ENCODE results near the gene IGFL2.
"Not testable (repeated sequence)": the region's sequence is repeated elsewhere in the genome, so short reads cannot be mapped to it uniquely, and the experiment has no call there.

Gene IGFL2

DNA sequence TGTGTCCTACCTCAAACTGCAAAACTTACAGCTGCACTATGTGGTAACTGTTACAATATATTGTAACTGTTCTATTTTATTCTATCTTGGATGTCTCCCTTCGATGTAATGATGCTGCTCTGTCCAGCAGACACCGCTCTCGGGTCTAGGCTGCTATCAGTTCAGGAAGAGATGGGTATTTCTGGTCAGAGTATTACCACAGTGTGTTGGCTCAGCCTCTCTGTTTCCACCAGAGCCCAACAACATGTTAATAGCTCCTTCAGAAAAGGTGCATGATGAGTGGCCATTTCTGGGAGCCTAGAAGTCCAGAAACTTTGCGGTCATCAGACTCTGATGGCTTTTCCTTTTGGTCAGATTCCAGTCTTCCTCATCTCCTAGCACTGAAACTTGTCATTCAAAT lies 45.6 kb downstream of the IGFL2 start:
- H3K27ac Mint-ChIP-seq = no peak overlapping the region
- H3K27me3 Mint-ChIP-seq (ENCODE audit: low read depth) = peaks cover 65% of the 10 kb centered on the region
- TF ChIP-seq, protein P1, sequence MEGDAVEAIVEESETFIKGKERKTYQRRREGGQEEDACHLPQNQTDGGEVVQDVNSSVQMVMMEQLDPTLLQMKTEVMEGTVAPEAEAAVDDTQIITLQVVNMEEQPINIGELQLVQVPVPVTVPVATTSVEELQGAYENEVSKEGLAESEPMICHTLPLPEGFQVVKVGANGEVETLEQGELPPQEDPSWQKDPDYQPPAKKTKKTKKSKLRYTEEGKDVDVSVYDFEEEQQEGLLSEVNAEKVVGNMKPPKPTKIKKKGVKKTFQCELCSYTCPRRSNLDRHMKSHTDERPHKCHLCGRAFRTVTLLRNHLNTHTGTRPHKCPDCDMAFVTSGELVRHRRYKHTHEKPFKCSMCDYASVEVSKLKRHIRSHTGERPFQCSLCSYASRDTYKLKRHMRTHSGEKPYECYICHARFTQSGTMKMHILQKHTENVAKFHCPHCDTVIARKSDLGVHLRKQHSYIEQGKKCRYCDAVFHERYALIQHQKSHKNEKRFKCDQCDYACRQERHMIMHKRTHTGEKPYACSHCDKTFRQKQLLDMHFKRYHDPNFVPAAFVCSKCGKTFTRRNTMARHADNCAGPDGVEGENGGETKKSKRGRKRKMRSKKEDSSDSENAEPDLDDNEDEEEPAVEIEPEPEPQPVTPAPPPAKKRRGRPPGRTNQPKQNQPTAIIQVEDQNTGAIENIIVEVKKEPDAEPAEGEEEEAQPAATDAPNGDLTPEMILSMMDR (IDR thresholded peaks at IDR 0.05; ENCODE audit: unreplicated experiment in 3 of 3) = no peak
- H3K4me3 Mint-ChIP-seq = no peak overlapping the region
- H3K36me3 Mint-ChIP-seq (ENCODE audit: low read depth) = no peaks in the 10 kb centered on the region
- H3K9me3 Mint-ChIP-seq = no peaks in the 10 kb centered on the region
- H3K4me1 Mint-ChIP-seq = no peaks in the 10 kb centered on the region

DNA sequence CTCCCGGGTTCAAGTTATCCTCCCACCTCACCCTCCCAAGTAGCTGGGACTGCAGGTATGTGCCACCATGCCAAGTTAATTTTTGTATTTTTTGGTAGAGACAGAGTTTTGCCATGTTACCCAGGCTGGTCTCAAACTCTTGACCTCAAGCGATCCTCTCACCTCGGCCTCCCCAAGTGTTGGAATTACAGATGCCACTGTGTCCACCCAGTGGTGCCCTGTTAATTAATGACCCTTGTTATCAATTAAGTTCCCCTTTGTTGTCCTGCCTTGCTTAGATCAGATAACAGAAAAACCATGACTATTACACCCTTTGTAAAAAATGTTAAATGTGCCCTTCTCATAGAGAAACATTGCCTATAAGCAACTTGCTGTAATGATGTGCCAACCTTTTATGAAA lies 47.1 kb downstream of the IGFL2 start:
- Mint-ChIP-seq H3K36me3 (ENCODE audit: low read depth) (no peaks in the 10 kb centered on the region), H3K27me3 (ENCODE audit: low read depth) (peaks cover 64% of the 10 kb centered on the region), H3K9me3 (no peaks in the 10 kb centered on the region), H3K4me1 (no peaks in the 10 kb centered on the region), H3K4me3 (no peak overlapping the region), H3K27ac (no peak overlapping the region)
- TF ChIP-seq, protein P1 (IDR thresholded peaks at IDR 0.05; ENCODE audit: unreplicated experiment in 3 of 3) = no peak

DNA sequence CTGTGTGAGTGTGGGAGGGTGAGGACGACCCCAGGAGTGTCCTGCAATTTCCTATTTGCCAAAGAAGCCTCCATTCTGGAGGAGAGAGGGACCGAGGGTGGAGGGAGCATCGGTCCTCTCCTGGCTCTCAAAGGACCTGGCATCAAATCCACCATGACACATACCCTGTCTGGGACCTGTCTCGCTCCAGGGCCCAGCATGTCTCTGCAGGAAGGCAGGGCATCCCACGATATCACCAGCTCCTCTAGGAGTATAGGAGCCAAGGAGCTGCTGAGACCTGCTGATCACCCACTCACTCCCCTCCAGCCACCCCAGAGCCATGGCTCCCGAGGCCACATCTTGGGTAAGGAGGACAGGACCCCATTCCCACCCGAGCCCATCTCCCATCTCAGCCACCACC lies 47.9 kb downstream of the IGFL2 start:
- not testable (repeated sequence) for H3K4me1 Mint-ChIP-seq; H3K36me3 Mint-ChIP-seq (ENCODE audit: low read depth); H3K4me3 Mint-ChIP-seq; H3K9me3 Mint-ChIP-seq; H3K27ac Mint-ChIP-seq
- H3K27me3 Mint-ChIP-seq (ENCODE audit: low read depth) = peaks cover 63% of the 10 kb centered on the region

DNA sequence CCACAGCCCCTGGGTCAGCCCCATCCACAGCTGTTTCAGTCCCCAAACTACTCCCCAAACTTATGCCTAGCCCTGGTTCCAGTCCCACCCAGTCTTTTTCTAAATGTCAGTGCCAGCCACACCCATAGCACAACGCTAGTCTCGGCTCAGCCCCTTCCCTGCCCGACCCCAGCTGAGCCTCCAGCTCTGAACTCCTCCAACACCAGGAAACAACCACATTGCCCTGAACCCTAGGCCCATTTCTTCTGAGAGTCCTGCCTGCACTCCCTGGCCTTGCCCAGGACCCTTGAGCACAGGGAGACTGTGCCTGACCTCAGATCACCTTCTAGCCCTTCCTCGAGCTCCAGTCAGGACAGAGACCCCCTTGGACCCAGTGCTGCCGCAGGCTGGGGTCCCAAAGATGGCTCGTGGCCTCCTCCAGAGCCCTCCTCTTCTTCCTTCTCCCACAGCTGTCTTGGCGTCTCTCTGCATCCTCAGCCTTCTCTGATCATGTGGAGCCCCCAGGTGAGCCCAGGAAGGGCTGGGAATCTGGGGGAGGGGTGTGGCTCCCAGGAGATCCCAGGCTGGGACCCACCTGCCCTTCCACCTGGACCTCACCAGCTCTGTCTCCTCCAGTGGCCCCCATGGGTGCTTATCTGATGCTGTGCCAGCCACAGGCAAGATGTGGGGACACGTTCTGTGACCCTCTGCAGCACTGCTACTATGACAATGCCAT lies 48.5 kb downstream of the IGFL2 start:
- Mint-ChIP-seq H3K27ac (no peak overlapping the region), H3K9me3 (no peaks in the 10 kb centered on the region), H3K36me3 (ENCODE audit: low read depth) (no peaks in the 10 kb centered on the region), H3K4me1 (no peaks in the 10 kb centered on the region), H3K4me3 (no peak overlapping the region), H3K27me3 (ENCODE audit: low read depth) (peaks cover 57% of the 10 kb centered on the region)
- TF ChIP-seq, protein P1 (IDR thresholded peaks at IDR 0.05; ENCODE audit: unreplicated experiment in 3 of 3) = no peak

DNA sequence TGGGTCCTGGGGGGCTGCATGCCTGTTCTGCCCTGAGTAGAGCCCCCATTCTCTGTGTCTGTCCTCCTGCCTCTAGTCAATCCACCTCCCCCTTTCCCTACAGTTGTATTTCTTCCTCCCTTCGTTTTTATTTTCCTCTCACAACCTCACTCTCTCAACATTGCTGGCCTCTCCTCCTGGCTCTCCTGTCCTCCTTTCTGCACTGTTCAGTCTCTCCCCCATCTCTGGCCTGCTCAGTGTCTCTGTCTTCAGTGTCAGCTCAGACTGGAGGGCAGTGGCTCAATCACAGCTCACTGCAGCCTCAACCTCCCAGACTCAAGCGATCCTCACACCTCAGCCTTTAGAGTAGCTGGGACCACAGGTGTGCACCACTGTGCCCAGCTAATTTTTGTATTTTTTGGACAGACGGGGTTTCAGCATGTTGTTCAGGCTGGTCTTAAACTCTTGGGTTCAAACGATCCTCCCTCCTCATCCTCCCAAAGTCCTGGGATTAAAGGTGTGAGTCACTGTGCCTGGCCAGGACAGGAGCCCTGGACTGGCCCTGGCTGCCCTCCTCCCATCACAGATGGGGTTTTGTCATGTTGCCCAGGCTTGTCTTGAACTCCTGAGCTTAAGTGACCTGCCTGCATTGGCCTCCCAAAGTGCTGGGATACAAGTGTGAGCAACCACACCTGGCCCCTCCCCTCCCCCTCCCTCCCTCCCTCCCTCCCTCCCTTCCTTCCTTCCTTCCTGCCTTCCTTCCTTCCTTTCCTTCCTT lies 49.5 kb downstream of the IGFL2 start:
- Mint-ChIP-seq H3K27ac (no peak overlapping the region), H3K9me3 (no peaks in the 10 kb centered on the region), H3K4me3 (no peak overlapping the region), H3K36me3 (ENCODE audit: low read depth) (no peaks in the 10 kb centered on the region), H3K27me3 (ENCODE audit: low read depth) (peaks cover 53% of the 10 kb centered on the region), H3K4me1 (no peaks in the 10 kb centered on the region)
- TF ChIP-seq, protein P1 (IDR thresholded peaks at IDR 0.05; ENCODE audit: unreplicated experiment in 3 of 3) = no peak

DNA sequence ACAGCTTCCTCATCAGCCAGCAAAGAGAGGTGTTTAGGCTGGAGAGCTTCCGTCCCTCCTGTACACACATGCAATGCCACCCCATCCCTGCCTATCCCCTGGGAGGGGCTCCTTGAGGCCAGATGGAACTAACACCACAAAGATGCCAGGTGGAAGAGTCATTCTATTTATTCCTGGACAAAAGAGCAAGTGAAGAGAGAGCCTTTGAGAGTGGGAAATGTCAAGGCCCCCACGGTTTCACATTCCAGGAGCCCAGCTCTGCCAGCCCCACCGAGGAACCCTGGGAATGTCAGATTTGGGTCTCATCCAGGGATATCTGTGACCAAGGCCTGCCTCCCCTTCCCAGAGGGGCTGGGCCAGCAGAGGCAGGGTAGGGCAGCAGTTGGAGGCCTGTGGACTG lies 50.7 kb downstream of the IGFL2 start:
- TF ChIP-seq, protein P1 (IDR thresholded peaks at IDR 0.05; ENCODE audit: unreplicated experiment in 3 of 3) = no peak
- Mint-ChIP-seq H3K27ac (no peak overlapping the region), H3K9me3 (peaks cover 2% of the 10 kb centered on the region), H3K4me3 (no peak overlapping the region), H3K27me3 (ENCODE audit: low read depth) (peaks cover 47% of the 10 kb centered on the region), H3K36me3 (ENCODE audit: low read depth) (no peaks in the 10 kb centered on the region), H3K4me1 (no peaks in the 10 kb centered on the region)
